Activated T-cell treated with anti-CD3 and anti-CD28 coated beads, Interleukin-2, amount 50 U/mL, for 1 hour (primary cell): ENCODE data around the gene HPCAL1.
"Not testable (repeated sequence)": the region's sequence is repeated elsewhere in the genome, so short reads cannot be mapped to it uniquely, and the experiment has no call there.

Experiments used
- DNase-seq: peaks from one replicate; pipeline ENCODE4 v3.0.0-alpha.2; 2020

The HPCAL1 gene

GRCh38 chr2:10302479-10303180 lies at the start of gene HPCAL1:
Gene HPCAL1 (plus strand): TSS chr2:10302904. CDS start chr2:10419758, 116,854 bp downstream.
- DNase-seq: peak; percentile 87

DNA sequence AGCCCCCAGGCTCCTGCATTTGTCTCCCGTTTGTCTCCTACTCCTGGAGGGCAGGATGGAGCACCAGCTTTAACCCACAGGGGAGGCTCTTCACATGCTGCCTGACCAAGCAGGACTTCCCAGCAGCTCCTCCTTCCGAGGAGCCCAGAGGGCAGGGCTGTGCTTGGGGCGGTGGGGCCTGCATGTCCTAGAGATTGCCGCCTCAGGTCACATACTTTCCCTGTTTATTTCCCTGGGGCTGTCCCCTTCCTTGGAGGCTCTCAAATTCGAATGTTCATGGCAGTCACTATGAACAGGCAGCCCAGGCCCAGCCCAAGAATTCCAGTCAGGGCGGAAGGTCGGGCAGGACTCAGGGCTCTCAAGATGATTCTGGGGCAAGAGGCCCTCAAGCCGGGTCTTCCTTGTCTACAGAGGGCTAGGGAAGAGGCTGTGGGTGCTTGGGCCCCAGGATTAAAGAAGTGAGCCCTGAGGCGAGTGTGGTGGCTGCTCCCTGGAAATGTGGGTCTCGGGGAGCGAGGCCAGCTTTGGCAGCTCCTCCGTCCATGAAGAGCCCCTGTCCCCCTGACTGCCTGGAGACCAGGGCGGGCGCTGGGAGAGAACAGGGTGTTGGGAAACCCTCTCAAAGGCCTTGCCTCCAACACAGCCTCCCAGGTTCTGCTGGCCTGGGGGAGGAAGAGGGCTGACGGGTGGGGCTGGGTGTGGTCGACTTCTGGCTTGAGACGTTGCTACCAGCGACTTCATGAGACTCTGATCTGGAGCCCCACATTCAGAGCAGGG lies 48.9 kb upstream of the HPCAL1 start:
- no peak for DNase-seq

DNA sequence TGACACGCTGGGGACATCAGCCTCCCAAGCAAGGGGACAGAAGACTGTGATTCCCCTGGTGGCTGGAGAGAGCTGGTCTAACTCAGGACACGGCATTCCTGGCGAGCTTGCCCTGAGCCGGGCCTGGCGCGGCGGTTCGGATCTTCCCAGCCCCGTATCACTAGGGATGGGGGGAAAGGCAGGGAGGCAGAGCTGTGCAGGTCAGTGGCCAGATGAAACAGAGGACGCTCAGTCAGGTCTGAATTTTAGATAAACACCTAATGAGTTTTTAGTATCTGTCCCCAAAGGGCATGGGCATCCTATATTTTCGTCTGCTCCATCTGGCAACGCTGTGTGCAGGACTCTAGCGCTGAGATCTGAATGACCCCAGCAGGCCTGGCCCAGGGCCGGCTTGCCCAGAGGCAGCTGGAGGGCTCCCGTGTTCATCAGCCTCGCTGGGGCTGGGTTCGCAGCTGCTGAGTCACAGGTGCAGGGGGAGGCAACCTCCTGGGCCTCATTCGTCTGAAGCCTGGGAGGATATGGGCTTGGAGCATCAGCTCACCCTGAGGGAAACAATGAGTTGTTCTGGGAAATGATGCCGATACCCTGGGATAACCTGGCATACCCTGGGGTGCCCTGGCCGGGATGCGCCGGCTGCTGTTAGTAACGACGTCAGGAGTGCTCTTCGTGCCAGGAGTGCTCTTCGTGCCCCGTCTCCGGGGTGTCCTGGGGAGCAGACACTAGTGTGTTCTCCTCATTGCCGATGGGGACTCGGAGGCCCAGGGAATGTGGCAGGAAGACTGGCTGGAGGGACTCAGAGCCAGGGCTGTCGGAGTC lies 48.1 kb upstream of the HPCAL1 start:
- no peak for DNase-seq

DNA sequence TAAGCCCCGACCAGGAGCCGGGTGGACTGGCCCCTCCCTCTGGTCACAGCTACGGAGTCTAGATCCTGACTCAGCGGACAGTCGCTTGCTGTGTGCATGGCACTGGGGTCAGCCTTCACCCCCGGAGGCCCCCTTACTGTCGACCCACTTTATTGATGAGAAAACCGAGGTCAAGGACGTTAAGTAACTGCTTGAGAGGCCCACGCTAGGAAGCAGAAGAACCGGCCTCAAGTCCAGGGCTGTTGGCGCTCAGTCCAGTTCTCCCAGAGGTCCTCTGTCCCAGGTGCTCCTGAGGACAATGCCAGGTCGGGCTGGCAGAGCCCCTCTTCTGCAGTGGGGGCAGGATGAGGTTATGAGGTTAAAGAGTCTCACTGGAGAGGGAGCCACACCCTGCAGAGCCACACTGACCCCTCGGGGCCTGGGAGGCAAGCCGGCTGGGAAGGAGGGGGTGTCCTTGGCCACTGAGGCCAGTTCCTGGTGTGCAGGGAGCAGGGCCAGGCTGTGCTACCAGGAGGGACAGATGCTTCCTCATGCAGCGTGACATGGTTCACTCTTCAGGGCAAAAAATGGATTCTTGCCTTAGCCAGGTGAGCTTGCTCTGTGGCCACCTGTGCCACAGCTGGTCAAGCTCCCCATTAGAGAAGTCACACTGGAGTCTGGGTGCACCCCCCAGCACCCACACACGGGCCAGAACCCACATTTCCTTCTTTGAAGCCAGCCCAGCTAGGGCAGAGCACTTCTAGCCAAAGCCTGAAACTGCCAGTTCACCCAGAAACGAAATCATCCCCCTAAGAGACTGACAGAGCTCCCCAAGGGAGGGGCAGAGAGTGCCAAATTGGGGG lies 47.3 kb upstream of the HPCAL1 start:
- DNase-seq: no peak

- no peak for DNase-seq
These were observed 46.6 kb upstream of the HPCAL1 start for GRCh38 chr2:10256031-10256514.

DNA sequence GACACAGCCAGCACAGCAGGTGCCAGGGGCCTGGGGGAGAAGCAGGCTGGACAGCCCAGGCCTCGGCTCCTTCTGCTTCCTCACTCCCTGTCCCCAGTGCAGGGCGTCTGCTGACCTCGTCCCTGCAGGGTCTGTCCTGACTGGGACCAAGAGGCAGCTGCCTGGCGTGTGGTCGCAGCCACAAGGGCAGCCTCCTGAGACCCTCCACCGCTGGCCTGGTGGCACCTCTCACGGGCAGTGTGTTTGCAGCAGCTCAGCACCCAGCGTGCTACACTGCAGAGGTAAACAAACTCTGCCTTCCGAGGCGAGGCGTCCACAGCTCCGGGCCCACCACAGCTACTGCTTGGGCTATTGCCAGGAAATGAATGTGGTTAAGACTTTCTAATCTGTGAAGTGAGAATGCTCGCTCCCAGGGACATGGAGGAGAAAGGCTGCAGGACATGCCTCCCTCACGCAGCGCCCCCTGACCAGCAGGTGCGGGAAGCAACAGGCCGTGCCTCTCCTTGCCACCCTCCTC lies 46.1 kb upstream of the HPCAL1 start:
- DNase-seq: no peak

DNA sequence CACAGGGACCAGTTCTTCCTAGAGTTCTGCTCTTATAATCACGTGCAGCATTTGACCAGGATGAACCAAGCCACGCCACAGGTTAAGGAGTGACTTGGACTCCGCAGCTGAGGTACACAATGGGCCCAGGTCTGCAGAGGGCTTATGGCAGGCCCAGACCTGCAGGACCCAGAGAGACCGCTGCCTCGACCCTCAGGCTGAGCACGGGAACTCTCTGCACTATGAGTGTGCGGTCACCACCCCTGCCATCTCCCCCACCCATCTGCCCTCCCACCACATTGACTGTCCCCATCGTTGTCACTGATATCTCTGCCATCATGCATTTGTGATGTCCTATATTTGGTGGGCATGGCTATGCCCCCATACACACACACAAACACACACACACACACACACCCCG lies 45.7 kb upstream of the HPCAL1 start:
- no peak for DNase-seq

DNA sequence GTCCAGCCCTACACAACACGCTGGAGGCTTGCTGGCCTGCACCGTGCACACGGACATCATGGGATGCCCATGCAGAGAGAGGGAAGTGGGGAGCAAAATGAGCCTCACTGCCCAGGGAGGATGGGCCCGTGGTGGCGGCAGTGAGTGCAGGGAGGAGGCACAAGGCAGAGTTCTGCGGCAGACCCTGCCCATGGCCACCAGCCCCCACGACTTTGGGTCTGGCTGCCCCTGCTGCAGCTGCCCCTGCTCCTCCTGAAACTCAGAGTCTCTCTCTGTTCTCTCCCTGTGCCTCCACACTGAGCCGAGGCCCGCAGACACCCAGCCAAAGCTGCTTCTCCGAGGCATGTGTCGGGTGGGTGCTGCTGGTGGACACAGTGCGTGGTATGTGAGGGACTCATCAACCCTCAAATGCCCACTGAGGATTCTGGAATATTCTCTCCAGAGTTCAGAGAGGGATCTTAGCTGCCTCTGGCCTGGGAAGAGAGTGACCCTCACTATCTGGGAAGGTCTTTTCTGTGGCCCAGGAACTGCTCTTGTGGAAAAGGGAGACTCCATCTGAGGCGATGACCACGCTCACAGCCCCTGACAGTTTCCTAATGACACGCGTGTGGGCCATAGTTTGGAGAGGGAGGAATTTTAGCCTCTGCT lies 45.1 kb upstream of the HPCAL1 start:
- DNase-seq: no peak

DNA sequence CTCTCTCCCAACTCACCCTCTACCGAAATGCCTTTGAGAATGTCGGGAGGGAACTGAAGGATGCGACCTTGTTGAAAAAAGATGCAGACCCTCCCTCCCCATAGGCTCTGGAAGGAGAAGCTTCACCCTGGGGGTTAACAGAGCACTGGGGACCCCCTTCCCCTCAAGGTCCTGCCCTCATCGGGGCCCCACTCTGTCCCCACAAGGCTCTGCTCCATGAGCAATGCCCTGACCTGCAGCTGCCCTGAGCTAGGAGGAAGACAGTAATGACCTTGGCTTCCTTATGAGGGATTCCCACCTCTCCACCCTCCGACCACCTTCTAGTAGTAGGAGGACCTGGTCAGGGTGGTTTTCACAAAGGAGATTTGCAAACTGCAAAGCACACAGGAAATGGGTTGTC lies 44.4 kb upstream of the HPCAL1 start:
- no peak for DNase-seq

- no peak for DNase-seq
These were observed 44.0 kb upstream of the HPCAL1 start for GRCh38 chr2:10258726-10259125.

DNA sequence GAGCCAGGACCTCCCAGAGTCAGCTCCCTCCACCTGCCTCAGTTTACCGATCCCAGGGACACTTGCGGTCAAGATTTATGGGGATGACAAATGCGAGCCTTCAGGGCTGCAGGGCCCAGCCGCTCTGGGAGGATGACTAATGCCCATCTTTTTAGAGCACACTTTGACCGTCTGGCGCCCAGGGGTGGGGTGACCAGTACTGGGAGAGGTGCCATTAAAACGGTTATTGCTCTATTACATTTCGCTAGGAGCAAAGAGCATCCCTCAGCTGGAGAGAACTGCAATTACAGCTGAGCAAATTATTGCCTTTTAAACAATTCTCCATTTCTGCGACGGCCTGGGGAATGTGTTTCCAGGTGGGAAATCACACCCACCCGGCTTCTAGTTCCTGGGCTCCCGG lies 42.6 kb upstream of the HPCAL1 start:
- no peak for DNase-seq

DNA sequence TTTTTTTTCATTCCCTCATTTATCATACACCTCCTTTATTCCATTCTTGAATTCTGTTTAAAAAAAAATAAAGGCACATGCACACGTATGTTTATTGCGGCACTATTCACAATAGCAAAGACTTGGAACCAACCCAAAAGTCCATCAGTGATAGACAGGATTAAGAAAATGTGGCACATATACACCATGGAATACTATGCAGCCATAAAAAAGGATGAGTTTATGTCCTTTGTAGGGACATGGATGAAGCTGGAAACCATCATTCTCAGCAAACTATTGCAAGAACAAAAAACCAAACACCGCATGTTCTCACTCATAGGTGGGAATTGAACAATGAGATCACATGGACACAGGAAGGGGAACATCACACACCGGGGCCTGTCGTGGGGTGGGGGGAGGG lies 39.2 kb upstream of the HPCAL1 start:
- not testable (repeated sequence) for DNase-seq

GRCh38 chr2:10264506-10265328 lies 38.0 kb upstream of the HPCAL1 start:
- no peak for DNase-seq

GRCh38 chr2:10265329-10266132 lies 37.2 kb upstream of the HPCAL1 start:
- no peak for DNase-seq

- DNase-seq: no peak
These were observed 36.5 kb upstream of the HPCAL1 start for GRCh38 chr2:10266133-10266620.

DNA sequence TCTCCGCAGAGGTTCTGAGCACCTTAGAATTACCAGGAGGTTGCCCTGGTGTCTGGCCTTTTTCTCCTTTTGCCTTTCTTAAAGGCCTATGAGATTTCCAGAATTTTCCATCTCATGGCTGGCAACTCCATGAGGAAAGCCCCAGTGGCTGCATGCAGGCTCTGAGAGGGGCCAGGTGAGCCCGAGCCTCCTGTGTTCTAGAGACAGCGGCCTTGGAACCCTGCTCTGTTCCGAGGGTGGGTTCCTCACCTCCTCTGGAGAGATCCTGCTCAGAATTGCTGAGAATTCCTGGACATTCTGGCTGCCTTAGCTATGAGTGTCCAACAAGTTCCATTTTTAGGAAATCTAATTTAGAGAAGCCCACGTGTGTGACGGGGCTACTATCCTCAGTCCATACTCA lies 35.7 kb upstream of the HPCAL1 start:
- DNase-seq: peak; percentile 2

GRCh38 chr2:10267551-10268465 lies 34.9 kb upstream of the HPCAL1 start:
- no peak for DNase-seq

GRCh38 chr2:10269291-10269690 lies 33.4 kb upstream of the HPCAL1 start:
- DNase-seq: no peak
